ENCODE measurements around the gene SIX2. TPM values are rescaled to one million over a fixed set of nuclear protein-coding genes. Genes with fewer than 3 reads are reported as not detected.

SIX2 gene
- total and polyA plus RNA-seq, 2 of the 8 experiments (the other 6 are each of a cell fraction or from before 2014, with no cell fraction given) = 0.47 to 1.0 TPM

DNA sequence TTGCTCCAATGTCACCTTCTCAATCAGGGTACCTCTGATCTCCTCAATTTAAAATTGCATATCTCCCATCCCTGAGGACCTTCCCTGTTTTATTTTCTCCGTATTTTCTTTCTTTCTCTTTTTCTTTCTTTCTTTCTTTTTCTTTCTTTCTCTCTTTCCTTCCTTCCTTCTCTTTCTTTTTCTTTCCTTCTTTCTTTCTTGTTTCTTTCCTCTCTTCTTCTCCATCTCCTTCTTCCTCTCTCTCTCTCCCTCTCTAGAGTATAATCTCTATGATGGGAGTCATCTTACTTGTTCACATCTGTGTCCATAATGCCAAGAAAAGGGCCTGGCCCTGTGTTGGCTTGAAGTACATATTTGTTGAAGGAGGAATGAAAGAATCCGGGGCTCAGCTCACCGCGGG is 21.3 kb upstream of the SIX2 start:
- Histone ChIP-seq H2BK15ac (ENCODE audit: low read length) (no peak overlapping the region), H4K91ac (replicated peaks; ENCODE audit: insufficient read length, low read length) (no peak overlapping the region), H3K23me2 (ENCODE audit: low read depth, low read length) (no peaks in the 10 kb centered on the region), H3K27ac (ENCODE audit: low read depth, low read length) (no peak overlapping the region), H4K5ac (ENCODE audit: insufficient read length, low read depth, low read length) (no peak overlapping the region), H4K20me1 (replicated peaks in 1 of 2; ENCODE audit: control insufficient read depth in 1 of 2, insufficient read depth in 2 of 2, low read length in 2 of 2) (no peaks in the 10 kb centered on the region), H2AFZ (ENCODE audit: low read length) (no peak overlapping the region), H3K27me3 (replicated peaks in 1 of 4; ENCODE audit: control insufficient read depth in 3 of 4, extremely low read depth in 1 of 4, insufficient read depth in 3 of 4, low read length in 3 of 4) (no peaks in the 10 kb centered on the region; a peak in 2 of 7 replicates), H3K14ac (ENCODE audit: insufficient read length) (no peak overlapping the region), H3K18ac (ENCODE audit: extremely low read depth, low read length) (no peak overlapping the region), H3K4me2 (ENCODE audit: insufficient read depth in 1 of 2, low read depth in 2 of 2, low read length in 2 of 2) (no peak overlapping the region), H3K56ac (replicated peaks; ENCODE audit: insufficient read length, low read depth, low read length) (no peak overlapping the region), H3K79me2 (ENCODE audit: control insufficient read depth in 1 of 2, insufficient read depth in 2 of 2, low read length in 2 of 2) (no peaks in the 10 kb centered on the region), H3K4ac (replicated peaks; ENCODE audit: insufficient read length, low read depth, low read length) (no peak overlapping the region), H4K8ac (ENCODE audit: extremely low read depth, insufficient read depth, low read length) (no peak overlapping the region), H3K4me1 (replicated peaks in 1 of 4; ENCODE audit: control insufficient read depth in 3 of 4, insufficient read depth in 4 of 4, low read length in 3 of 4) (no peaks in the 10 kb centered on the region), H3K79me1 (ENCODE audit: low read depth, low read length) (no peaks in the 10 kb centered on the region), H3K23ac (ENCODE audit: insufficient read length) (no peak overlapping the region), H2AK5ac (ENCODE audit: low read depth, low read length) (no peak overlapping the region), H3K36me3 (ENCODE audit: control insufficient read depth in 2 of 4, insufficient read depth in 4 of 4, low read length in 3 of 4) (no peaks in the 10 kb centered on the region), H2BK120ac (replicated peaks; ENCODE audit: low read depth, low read length) (no peak overlapping the region), H3K9me3 (ENCODE audit: insufficient read depth in 2 of 2, low read depth in 1 of 2, low read length in 1 of 2) (no peaks in the 10 kb centered on the region), H2BK20ac (ENCODE audit: low read length) (no peak overlapping the region), H3K4me3 (ENCODE audit: extremely low read depth in 1 of 4, insufficient read depth in 2 of 4, low read depth in 3 of 4, low read length in 4 of 4) (no peak overlapping the region), H2BK12ac (ENCODE audit: low read depth, low read length) (no peak overlapping the region), H2BK5ac (ENCODE audit: low read depth, low read length) (no peak overlapping the region), H3K9ac (replicated peaks in 1 of 4; ENCODE audit: extremely low read depth in 1 of 4, low read depth in 3 of 4, low read length in 3 of 4) (no peak overlapping the region)
- no peak for FAIRE-seq
- ChIA-PET CTCF (ENCODE audit: partially characterized antibody) (interaction anchor here (1.1 to 5.1 kb wide), 5 partner anchors 10 to 464 kb away, joined by 3 to 19 read pairs (median 5); no protein-coding TSS in a partner anchor), POLR2A (ENCODE audit: partially characterized antibody) (interaction anchor here (1.1 kb wide), 1 partner anchor 137 kb away, joined by 3 read pairs; no protein-coding TSS in a partner anchor)
- DNase-seq (ENCODE audit: low read depth in 1 of 2, low spot score in 2 of 2) = no peak
- TF ChIP-seq TCF12 (IDR thresholded peaks at IDR 0.05; ENCODE audit: low read depth, low read length) (no peak), YY1 (IDR thresholded peaks at IDR 0.05; ENCODE audit: low read depth, low read length) (no peak), RBBP5 (IDR thresholded peaks at IDR 0.05; ENCODE audit: borderline replicate concordance, low read depth, low read length) (no peak), RFX5 (IDR thresholded peaks at IDR 0.05; ENCODE audit: borderline replicate concordance, low read depth, low read length) (no peak)
- WGBS, 2 experiments (ENCODE audit: extremely low coverage in 1 of 2, insufficient coverage in 1 of 2, insufficient read length in 1 of 2, insufficient replicate concordance in 2 of 2, low coverage in 1 of 2, low lambda C conversion rate in 2 of 2, missing lambda C conversion rate in 1 of 2) = 93% methylated on average over 3 of the region's 4 CpGs; no CpG with 5 or more reads in 1 of the 2 experiments
